MM.1S (cell line): ENCODE results near the gene CCDC38.

Source experiments
- DNase-seq: peaks from one replicate; pipeline ENCODE4 v3.0.0-alpha.2; 2015
- H2AFZ ChIP-seq: fragments of 300-600 bp; sonication (generic); 2 replicates; pipeline ENCODE4 v1.6.0; 2016; ENCODE audit warnings: antibody characterized with exemption, low read length
- H3F3A ChIP-seq: fragments of 300-600 bp; sonication (generic); 2 replicates; pipeline ENCODE4 v1.6.1; 2016; ENCODE audit warnings: mild to moderate bottlenecking, antibody characterized with exemption, low read length, moderate library complexity, mixed read lengths; ENCODE audit not compliant: insufficient read depth
- H3K27ac ChIP-seq: fragments of 300-600 bp; sonication (generic); 2 replicates; pipeline ENCODE4 v1.5.1; 2016; ENCODE audit warnings: mild to moderate bottlenecking, low read length
- H3K27me3 ChIP-seq: fragments of 300-600 bp; sonication (generic); replicated peaks from 2 replicates; pipeline ENCODE4 v1.6.0; 2016; ENCODE audit warnings: low read length; ENCODE audit not compliant: insufficient read depth
- H3K36me3 ChIP-seq: fragments of 300-600 bp; sonication (generic); replicated peaks from 2 replicates; pipeline ENCODE4 v1.6.1; 2016; ENCODE audit warnings: mild to moderate bottlenecking, low read length, mixed read lengths; ENCODE audit not compliant: insufficient read depth
- H3K4me1 ChIP-seq: fragments of 300-600 bp; sonication (generic); 2 replicates; pipeline ENCODE4 v1.6.1; 2016; ENCODE audit warnings: low read length, mixed read lengths
- H3K4me2 ChIP-seq: fragments of 300-600 bp; sonication (generic); 2 replicates; pipeline ENCODE4 v1.6.0; 2016; ENCODE audit warnings: low read depth, low read length
- H3K4me3 ChIP-seq: fragments of 300-600 bp; sonication (generic); 2 replicates; pipeline ENCODE4 v1.5.1; 2016; ENCODE audit warnings: low read length, mixed read lengths
- H3K79me2 ChIP-seq: fragments of 300-600 bp; sonication (generic); 2 replicates; pipeline ENCODE4 v1.6.1; 2016; ENCODE audit warnings: mixed run types, low read length, mixed read lengths
- H3K9ac ChIP-seq: fragments of 300-600 bp; sonication (generic); 2 replicates; pipeline ENCODE4 v1.6.1; 2016; ENCODE audit warnings: low read length, mixed read lengths
- H3K9me2 ChIP-seq: fragments of 300-600 bp; sonication (generic); replicated peaks from 2 replicates; pipeline ENCODE4 v1.6.1; 2016; ENCODE audit warnings: mild to moderate bottlenecking, low read length, mixed read lengths; ENCODE audit not compliant: insufficient read depth
- H3K9me3 ChIP-seq: fragments of 300-600 bp; sonication (generic); replicated peaks from 2 replicates; pipeline ENCODE4 v1.6.1; 2016; ENCODE audit warnings: mild to moderate bottlenecking, low read length, mixed read lengths; ENCODE audit not compliant: insufficient read depth
- H4K20me1 ChIP-seq: fragments of 300-600 bp; sonication (generic); 2 replicates; pipeline ENCODE4 v1.6.1; 2016; ENCODE audit warnings: mild to moderate bottlenecking, low read length, moderate library complexity, mixed read lengths; ENCODE audit not compliant: insufficient read depth
- EZH2 ChIP-seq: fragments of 300-600 bp; sonication (generic); optimal IDR thresholded peaks from 2 replicates; pipeline ENCODE3; 2017; ENCODE audit warnings: low read depth, mild to moderate bottlenecking, antibody characterized with exemption, low read length, mixed read lengths
- EZH2phosphoT487 ChIP-seq: fragments of 300-600 bp; sonication (generic); IDR thresholded peaks from 2 replicates; pipeline ENCODE4 v1.6.1; 2018; ENCODE audit warnings: antibody characterized with exemption, low read length
- TF ChIP-seq, protein P1 (sequence below): fragments of 300-600 bp; sonication (generic); IDR thresholded peaks from 2 replicates; pipeline ENCODE4 v1.5.1; 2016; ENCODE audit warnings: antibody characterized with exemption, low read length, mixed read lengths

The CCDC38 gene

DNA sequence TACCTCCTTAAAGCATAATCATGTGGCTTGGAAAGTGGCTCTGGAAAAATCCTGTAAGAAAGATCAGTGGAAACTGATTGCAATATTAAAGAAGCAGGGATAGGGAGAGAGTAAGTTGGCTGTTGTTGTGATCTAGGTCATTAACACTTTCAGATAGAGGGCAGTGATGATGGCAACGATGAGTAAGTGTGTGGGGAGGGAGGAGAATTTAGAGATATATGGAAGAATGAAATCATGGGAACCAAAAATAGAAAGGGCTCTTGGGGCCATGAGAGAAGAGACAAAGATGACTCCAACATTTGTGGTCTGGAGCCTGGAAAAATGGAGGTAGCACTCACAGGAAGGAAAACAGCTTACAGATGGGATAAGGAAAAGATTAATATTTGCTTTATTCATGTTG, 60.3 kb downstream of the CCDC38 start:
- no peak for DNase-seq
- TF ChIP-seq EZH2phosphoT487 (no peak), EZH2 (no peak)
- TF ChIP-seq, protein P1, sequence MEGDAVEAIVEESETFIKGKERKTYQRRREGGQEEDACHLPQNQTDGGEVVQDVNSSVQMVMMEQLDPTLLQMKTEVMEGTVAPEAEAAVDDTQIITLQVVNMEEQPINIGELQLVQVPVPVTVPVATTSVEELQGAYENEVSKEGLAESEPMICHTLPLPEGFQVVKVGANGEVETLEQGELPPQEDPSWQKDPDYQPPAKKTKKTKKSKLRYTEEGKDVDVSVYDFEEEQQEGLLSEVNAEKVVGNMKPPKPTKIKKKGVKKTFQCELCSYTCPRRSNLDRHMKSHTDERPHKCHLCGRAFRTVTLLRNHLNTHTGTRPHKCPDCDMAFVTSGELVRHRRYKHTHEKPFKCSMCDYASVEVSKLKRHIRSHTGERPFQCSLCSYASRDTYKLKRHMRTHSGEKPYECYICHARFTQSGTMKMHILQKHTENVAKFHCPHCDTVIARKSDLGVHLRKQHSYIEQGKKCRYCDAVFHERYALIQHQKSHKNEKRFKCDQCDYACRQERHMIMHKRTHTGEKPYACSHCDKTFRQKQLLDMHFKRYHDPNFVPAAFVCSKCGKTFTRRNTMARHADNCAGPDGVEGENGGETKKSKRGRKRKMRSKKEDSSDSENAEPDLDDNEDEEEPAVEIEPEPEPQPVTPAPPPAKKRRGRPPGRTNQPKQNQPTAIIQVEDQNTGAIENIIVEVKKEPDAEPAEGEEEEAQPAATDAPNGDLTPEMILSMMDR, result no peak
- H4K20me1 ChIP-seq, result no peaks in the 10 kb centered on the region
- H3K27me3 ChIP-seq, result no peaks in the 10 kb centered on the region
- no peak overlapping the region for H3K9ac ChIP-seq
- H3K9me3 ChIP-seq, result no peaks in the 10 kb centered on the region
- no peak overlapping the region for H2AFZ ChIP-seq
- H3K4me1 ChIP-seq, result no peaks in the 10 kb centered on the region
- H3K36me3 ChIP-seq, result no peaks in the 10 kb centered on the region
- no peak overlapping the region for H3K27ac ChIP-seq
- no peaks in the 10 kb centered on the region for H3F3A ChIP-seq
- no peak overlapping the region for H3K4me2 ChIP-seq
- no peaks in the 10 kb centered on the region for H3K79me2 ChIP-seq
- H3K9me2 ChIP-seq, result no peaks in the 10 kb centered on the region
- H3K4me3 ChIP-seq, result no peak overlapping the region

DNA sequence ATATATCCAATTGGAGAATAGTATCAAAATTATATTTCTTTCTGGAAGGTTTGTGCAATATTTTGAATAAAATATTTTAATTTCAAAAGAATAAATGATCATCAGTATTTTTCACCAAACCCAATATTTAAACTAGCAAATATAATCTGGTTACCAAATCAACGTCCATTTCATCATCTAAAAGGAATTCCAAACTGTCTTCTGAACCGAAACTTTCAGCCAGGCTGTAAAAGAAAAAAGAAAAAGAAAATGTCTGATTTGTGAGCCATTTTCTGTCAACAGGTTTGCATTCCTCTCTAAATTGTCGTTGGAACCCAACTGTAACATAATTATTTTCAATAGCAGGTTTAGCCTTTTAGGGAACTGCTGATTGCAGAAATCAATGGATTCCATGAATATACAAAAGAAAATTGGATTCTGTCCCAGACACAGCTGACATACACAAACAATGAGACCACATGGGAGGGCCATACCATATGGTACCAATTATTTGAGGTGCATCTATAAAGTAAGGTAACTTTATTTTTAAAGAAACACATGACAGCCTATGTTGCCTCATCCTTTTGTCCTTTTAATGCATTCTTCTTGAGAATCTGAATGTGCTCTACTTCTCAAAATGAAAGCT, 61.0 kb downstream of the CCDC38 start:
- no peaks in the 10 kb centered on the region for H3K27me3 ChIP-seq
- no peaks in the 10 kb centered on the region for H3K36me3 ChIP-seq
- no peaks in the 10 kb centered on the region for H3K79me2 ChIP-seq
- H3F3A ChIP-seq, result no peaks in the 10 kb centered on the region
- no peak for DNase-seq
- H3K27ac ChIP-seq, result no peak overlapping the region
- H3K9me3 ChIP-seq, result no peaks in the 10 kb centered on the region
- no peak overlapping the region for H3K4me2 ChIP-seq
- H3K4me3 ChIP-seq, result no peak overlapping the region
- no peaks in the 10 kb centered on the region for H3K4me1 ChIP-seq
- H3K9ac ChIP-seq, result no peak overlapping the region
- no peaks in the 10 kb centered on the region for H3K9me2 ChIP-seq
- no peak overlapping the region for H2AFZ ChIP-seq
- TF ChIP-seq EZH2 (no peak), EZH2phosphoT487 (no peak)
- TF ChIP-seq, protein P1, result no peak
- no peaks in the 10 kb centered on the region for H4K20me1 ChIP-seq

DNA sequence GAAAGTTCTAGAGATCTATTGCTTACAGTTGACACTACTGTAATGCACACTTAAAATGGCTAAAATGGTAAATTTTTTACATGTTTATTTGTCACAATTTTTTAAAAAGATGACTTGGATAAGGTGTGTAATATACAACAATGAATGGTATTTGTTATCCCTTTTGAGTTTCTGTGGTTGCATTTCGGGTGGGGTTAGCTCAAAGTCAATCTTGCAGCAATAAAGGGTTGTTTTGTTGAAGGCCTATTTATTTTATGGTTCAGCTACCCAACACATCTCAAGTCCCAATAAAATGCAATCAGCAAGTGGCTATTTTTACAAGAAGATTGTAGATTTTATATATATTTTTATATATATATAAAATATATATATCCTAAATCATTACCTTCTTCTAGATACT, 61.5 kb downstream of the CCDC38 start:
- Histone ChIP-seq H3K4me2 (no peak overlapping the region), H3K4me3 (no peak overlapping the region), H3F3A (no peaks in the 10 kb centered on the region), H2AFZ (no peak overlapping the region), H4K20me1 (no peaks in the 10 kb centered on the region), H3K27ac (no peak overlapping the region), H3K9ac (no peak overlapping the region), H3K4me1 (no peaks in the 10 kb centered on the region), H3K9me3 (no peaks in the 10 kb centered on the region), H3K27me3 (no peaks in the 10 kb centered on the region), H3K36me3 (no peaks in the 10 kb centered on the region), H3K79me2 (no peaks in the 10 kb centered on the region), H3K9me2 (no peaks in the 10 kb centered on the region)
- DNase-seq, result no peak
- TF ChIP-seq, protein P1, result no peak
- no peak for TF ChIP-seq EZH2phosphoT487
- no peak for TF ChIP-seq EZH2
